Neural cell (in vitro differentiated cells): Measurements from ENCODE around the gene FKTN. TPM values are rescaled to one million over a fixed set of nuclear protein-coding genes. Genes with fewer than 3 reads are reported as not detected.
"Not testable (repeated sequence)": the region's sequence is repeated elsewhere in the genome, so short reads cannot be mapped to it uniquely, and the experiment has no call there.

Experiments
- H2AFZ ChIP-seq: fragments of 200-600, 300-800 bp; sonication (generic), shearing (Covaris generic); 2 replicates; pipeline ENCODE4 v1.6.0; 2014; ENCODE audit warnings: low read depth, mild to moderate bottlenecking, antibody characterized with exemption, low read length, moderate library complexity
- H3F3A ChIP-seq: fragments of 200-600 bp; shearing (Covaris generic); 2 replicates; pipeline ENCODE4 v1.6.1; 2016; ENCODE audit warnings: mild to moderate bottlenecking, moderate library complexity, mixed read lengths, antibody characterized with exemption, low read length; ENCODE audit not compliant: insufficient read depth, poor library complexity, severe bottlenecking
- H3K27ac ChIP-seq: fragments of 200-600, 300-800 bp; sonication (generic), shearing (Covaris generic); 2 replicates; pipeline ENCODE4 v1.5.1; 2014; ENCODE audit warnings: mild to moderate bottlenecking, low read length, moderate library complexity
- H3K27me3 ChIP-seq: fragments of 300-800, 200-600 bp; sonication (generic), shearing (Covaris generic); 2 replicates; pipeline ENCODE4 v1.6.0; 2014; ENCODE audit warnings: mild to moderate bottlenecking, low read depth, low read length, moderate library complexity; ENCODE audit not compliant: insufficient read depth
- H3K36me3 ChIP-seq: fragments of 300-800, 200-600 bp; sonication (generic), shearing (Covaris generic); 2 replicates; pipeline ENCODE4 v1.5.1; 2014; ENCODE audit warnings: mild to moderate bottlenecking, antibody characterized with exemption, low read length, moderate library complexity; ENCODE audit not compliant: insufficient read depth
- H3K4me2 ChIP-seq: fragments of 300-800, 200-600 bp; sonication (generic), shearing (Covaris generic); 2 replicates; pipeline ENCODE4 v1.6.0; 2014; ENCODE audit warnings: mild to moderate bottlenecking, low read length
- H3K4me3 ChIP-seq: fragments of 300-800, 200-600 bp; sonication (generic), shearing (Covaris generic); 2 replicates; pipeline ENCODE4 v1.5.1; 2014; ENCODE audit warnings: mild to moderate bottlenecking, low read length, moderate library complexity
- H3K79me2 ChIP-seq: fragments of 200-600 bp; shearing (Covaris generic); replicated peaks from 2 replicates; pipeline ENCODE4 v1.6.0; 2014; ENCODE audit warnings: mild to moderate bottlenecking, low read length, moderate library complexity; ENCODE audit not compliant: insufficient read depth
- H3K9ac ChIP-seq: fragments of 300-800, 200-600 bp; sonication (generic), shearing (Covaris generic); 2 replicates; pipeline ENCODE4 v1.6.1; 2016; ENCODE audit warnings: mild to moderate bottlenecking, low read length, mixed read lengths
- H3K9me2 ChIP-seq: fragments of 200-600 bp; shearing (Covaris generic); 2 replicates; pipeline ENCODE4 v1.6.1; 2016; ENCODE audit warnings: mild to moderate bottlenecking, low read length, mixed read lengths; ENCODE audit not compliant: insufficient read depth
- H3K9me3 ChIP-seq: fragments of 200-600, 300-800 bp; sonication (generic), shearing (Covaris generic); 2 replicates; pipeline ENCODE4 v1.6.1; 2016; ENCODE audit warnings: mild to moderate bottlenecking, mixed run types, low read length, moderate library complexity, mixed read lengths
- H4K20me1 ChIP-seq: fragments of 200-600 bp; shearing (Covaris generic); 2 replicates; pipeline ENCODE4 v1.6.1; 2016; ENCODE audit warnings: mild to moderate bottlenecking, mixed run types; ENCODE audit not compliant: insufficient read depth
- CTCF ChIP-seq: fragments of 450-650 bp; IDR thresholded peaks from 2 replicates; pipeline ENCODE4 v1.5.1; 2014; ENCODE audit warnings: antibody characterized with exemption, mild to moderate bottlenecking, moderate library complexity; ENCODE audit not compliant: poor library complexity, severe bottlenecking
- EP300 ChIP-seq: fragments of 450-650 bp; conservative IDR thresholded peaks from 2 replicates; pipeline ENCODE4 v1.6.1; 2014; ENCODE audit warnings: antibody characterized with exemption, mild to moderate bottlenecking, moderate library complexity; ENCODE audit not compliant: poor library complexity, severe bottlenecking
- EZH2 ChIP-seq: fragments of 200-600, 300-800 bp; shearing (Covaris generic), sonication (generic); IDR thresholded peaks from 2 replicates; pipeline ENCODE4 v1.6.1; 2014; ENCODE audit warnings: antibody characterized with exemption, low read length, borderline replicate concordance, mild to moderate bottlenecking; ENCODE audit not compliant: insufficient read depth, poor library complexity, severe bottlenecking
- MXI1 ChIP-seq: fragments of 450-650 bp; conservative IDR thresholded peaks from 2 replicates; pipeline ENCODE4 v1.6.1; 2014; ENCODE audit warnings: antibody characterized with exemption, mild to moderate bottlenecking; ENCODE audit not compliant: poor library complexity, severe bottlenecking
- POLR2AphosphoS5 ChIP-seq: IDR thresholded peaks from 2 replicates; pipeline ENCODE4 v1.6.1; 2012
- RAD21 ChIP-seq: fragments of 450-650 bp; conservative IDR thresholded peaks from 2 replicates; pipeline ENCODE4 v1.6.1; 2014; ENCODE audit warnings: antibody characterized with exemption, mild to moderate bottlenecking, moderate library complexity
- REST ChIP-seq: IDR thresholded peaks from 2 replicates; pipeline ENCODE4 v1.6.1; 2012; ENCODE audit warnings: borderline replicate concordance
- SMC3 ChIP-seq: fragments of 450-650 bp; conservative IDR thresholded peaks from 2 replicates; pipeline ENCODE4 v1.6.1; 2014; ENCODE audit warnings: antibody characterized with exemption, mild to moderate bottlenecking, moderate library complexity; ENCODE audit not compliant: poor library complexity
- TAF1 ChIP-seq: IDR thresholded peaks from 2 replicates; pipeline ENCODE4 v1.6.1; 2012; ENCODE audit warnings: low read depth
- polyA plus RNA-seq: library from polyadenylated mRNA; depleted of rRNA; stranded (reverse); fragments of >200 nt; gene quantifications from 2 replicates; pipeline ENCODE4 v1.2.3, GENCODE V29; 2014

Gene FKTN
- polyA plus RNA-seq, 1 donor from 2014 or later = 52.1 TPM

DNA sequence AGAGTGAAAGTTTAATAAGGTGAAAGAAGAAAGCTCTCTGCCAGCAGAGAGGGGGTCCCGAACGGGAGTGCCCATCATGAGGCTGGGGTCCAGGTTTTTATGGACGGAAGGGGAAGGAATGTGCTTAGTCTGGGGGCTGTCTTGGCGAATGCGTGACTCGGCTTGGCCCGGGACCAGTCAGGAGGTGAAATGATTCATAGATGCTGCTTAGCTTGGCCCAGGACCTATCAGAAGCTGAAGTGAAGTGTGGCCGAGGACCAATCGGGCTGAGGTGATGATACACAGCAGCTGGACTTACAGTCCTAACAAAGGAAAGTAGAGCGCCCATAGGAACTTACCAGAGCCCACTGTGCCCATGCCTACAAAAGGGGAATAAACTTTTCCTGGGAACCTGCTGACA lies 3.9 kb upstream of the FKTN start:
- no peak overlapping the region for H3K9ac ChIP-seq
- H3K27ac ChIP-seq = no peak overlapping the region
- TF ChIP-seq CTCF (no peak), REST (no peak), TAF1 (no peak), SMC3 (no peak), RAD21 (no peak), MXI1 (no peak), EZH2 (no peak), POLR2AphosphoS5 (no peak), EP300 (no peak)
- H2AFZ ChIP-seq = no peak overlapping the region
- H3K9me3 ChIP-seq = no peaks in the 10 kb centered on the region
- no peaks in the 10 kb centered on the region for H3F3A ChIP-seq
- H3K9me2 ChIP-seq = no peaks in the 10 kb centered on the region
- H3K79me2 ChIP-seq = peaks cover 9% of the 10 kb centered on the region
- H3K4me2 ChIP-seq = no peak overlapping the region
- no peaks in the 10 kb centered on the region for H3K27me3 ChIP-seq
- no peaks in the 10 kb centered on the region for H4K20me1 ChIP-seq
- no peak overlapping the region for H3K4me3 ChIP-seq
- no peaks in the 10 kb centered on the region for H3K36me3 ChIP-seq

GRCh38 chr9:105572455-105572854 lies 14.5 kb downstream of the FKTN start:
- Histone ChIP-seq H4K20me1 (no peaks in the 10 kb centered on the region), H3K9me3 (peaks cover 11% of the 10 kb centered on the region), H3K4me3 (no peak overlapping the region), H3F3A (no peaks in the 10 kb centered on the region), H3K27ac (no peak overlapping the region), H3K27me3 (no peaks in the 10 kb centered on the region), H3K79me2 (no peaks in the 10 kb centered on the region), H3K9ac (no peak overlapping the region), H3K36me3 (peaks cover 4% of the 10 kb centered on the region), H3K4me2 (no peak overlapping the region), H3K9me2 (no peaks in the 10 kb centered on the region), H2AFZ (no peak overlapping the region)
- TF ChIP-seq EP300 (no peak), TAF1 (no peak), POLR2AphosphoS5 (no peak), REST (no peak), RAD21 (no peak), SMC3 (no peak), MXI1 (no peak), CTCF (no peak), EZH2 (no peak)

- H3K9me2 ChIP-seq, H3F3A ChIP-seq, H4K20me1 ChIP-seq, H3K79me2 ChIP-seq, H2AFZ ChIP-seq, H3K9me3 ChIP-seq, H3K4me3 ChIP-seq, H3K27me3 ChIP-seq, H3K9ac ChIP-seq, H3K27ac ChIP-seq, H3K4me2 ChIP-seq, H3K36me3 ChIP-seq: not testable (repeated sequence)
Observed at GRCh38 chr9:105579952-105580351, 22.0 kb downstream of the FKTN start.
